ENCODE results near the gene NDE1.

DNA sequence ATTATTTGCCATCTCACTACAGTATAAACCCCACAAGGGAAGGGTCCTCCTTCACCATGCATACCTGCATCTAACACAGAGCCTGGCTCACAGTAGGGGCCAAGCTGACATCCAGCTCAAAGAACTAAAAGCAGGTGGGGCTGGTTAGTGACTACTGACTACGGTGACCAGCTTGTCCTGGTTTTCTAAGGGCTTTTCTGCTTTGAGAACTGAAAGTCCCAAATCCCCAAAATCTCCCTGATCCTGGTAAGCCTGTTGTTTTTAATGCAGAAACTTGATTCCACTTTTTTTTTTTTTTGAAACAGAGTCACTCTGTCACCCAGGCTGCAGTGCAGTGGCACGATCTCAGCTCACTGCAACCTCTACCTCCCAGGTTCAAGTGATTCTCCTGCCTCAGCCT lies 89.4 kb downstream of the NDE1 start:
- TF ChIP-seq, protein P1, sequence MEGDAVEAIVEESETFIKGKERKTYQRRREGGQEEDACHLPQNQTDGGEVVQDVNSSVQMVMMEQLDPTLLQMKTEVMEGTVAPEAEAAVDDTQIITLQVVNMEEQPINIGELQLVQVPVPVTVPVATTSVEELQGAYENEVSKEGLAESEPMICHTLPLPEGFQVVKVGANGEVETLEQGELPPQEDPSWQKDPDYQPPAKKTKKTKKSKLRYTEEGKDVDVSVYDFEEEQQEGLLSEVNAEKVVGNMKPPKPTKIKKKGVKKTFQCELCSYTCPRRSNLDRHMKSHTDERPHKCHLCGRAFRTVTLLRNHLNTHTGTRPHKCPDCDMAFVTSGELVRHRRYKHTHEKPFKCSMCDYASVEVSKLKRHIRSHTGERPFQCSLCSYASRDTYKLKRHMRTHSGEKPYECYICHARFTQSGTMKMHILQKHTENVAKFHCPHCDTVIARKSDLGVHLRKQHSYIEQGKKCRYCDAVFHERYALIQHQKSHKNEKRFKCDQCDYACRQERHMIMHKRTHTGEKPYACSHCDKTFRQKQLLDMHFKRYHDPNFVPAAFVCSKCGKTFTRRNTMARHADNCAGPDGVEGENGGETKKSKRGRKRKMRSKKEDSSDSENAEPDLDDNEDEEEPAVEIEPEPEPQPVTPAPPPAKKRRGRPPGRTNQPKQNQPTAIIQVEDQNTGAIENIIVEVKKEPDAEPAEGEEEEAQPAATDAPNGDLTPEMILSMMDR (IDR thresholded peaks at IDR 0.05): no peak
- no peak for TF ChIP-seq POLR2A (IDR thresholded peaks at IDR 0.05)
- no peak for TF ChIP-seq POLR2AphosphoS5 (IDR thresholded peaks at IDR 0.05)
